HFFc6 (cell line): ENCODE measurements around the gene PLA2G12A. TPM values are rescaled to one million over a fixed set of nuclear protein-coding genes. Genes with fewer than 3 reads are reported as not detected.

Experiments
- DNase-seq: peaks from one replicate; pipeline ENCODE4 v3.0.0-alpha.2; 2018
- H3K27ac Mint-ChIP-seq: 2 replicates; pipeline ENCODE4 v1.8.0; 2020; ENCODE audit warnings: mild to moderate bottlenecking, mixed read lengths
- H3K27me3 Mint-ChIP-seq: 2 replicates; pipeline ENCODE4 v1.8.0; 2021; ENCODE audit warnings: mild to moderate bottlenecking, moderate library complexity, mixed read lengths; ENCODE audit not compliant: insufficient read depth
- H3K36me3 Mint-ChIP-seq: 2 replicates; pipeline ENCODE4 v1.8.0; 2021; ENCODE audit warnings: low read depth, mixed read lengths
- H3K4me1 Mint-ChIP-seq: 2 replicates; pipeline ENCODE4 v1.8.0; 2020; ENCODE audit warnings: low read depth, mixed read lengths
- H3K4me3 Mint-ChIP-seq: 2 replicates; pipeline ENCODE4 v1.8.0; 2020; ENCODE audit warnings: mild to moderate bottlenecking, moderate library complexity, mixed read lengths
- H3K9me3 Mint-ChIP-seq: 2 replicates; pipeline ENCODE4 v1.8.0; 2020; ENCODE audit warnings: mild to moderate bottlenecking, mixed read lengths
- CTCF ChIP-seq: fragments of 200-600 bp; sonication (generic); IDR thresholded peaks from 2 replicates; pipeline ENCODE4 v1.5.0; 2021; ENCODE audit warnings: antibody characterized with exemption, mild to moderate bottlenecking
- total RNA-seq, 6 experiments: library from RNA; stranded (reverse); fragmentation: NEBNext Ultra II Directional; extraction: Animal tissue kit (Norgen Biotek cat#: 25700); gene quantifications; 2 replicates in 1 of 6; 3 replicates in 5 of 6; pipeline ENCODE4 v1.2.3, GENCODE V29; 2021

The PLA2G12A gene
- total RNA-seq, 6 experiments from 2014 or later: 33.1 to 40.7 (median 38.1) TPM

DNA sequence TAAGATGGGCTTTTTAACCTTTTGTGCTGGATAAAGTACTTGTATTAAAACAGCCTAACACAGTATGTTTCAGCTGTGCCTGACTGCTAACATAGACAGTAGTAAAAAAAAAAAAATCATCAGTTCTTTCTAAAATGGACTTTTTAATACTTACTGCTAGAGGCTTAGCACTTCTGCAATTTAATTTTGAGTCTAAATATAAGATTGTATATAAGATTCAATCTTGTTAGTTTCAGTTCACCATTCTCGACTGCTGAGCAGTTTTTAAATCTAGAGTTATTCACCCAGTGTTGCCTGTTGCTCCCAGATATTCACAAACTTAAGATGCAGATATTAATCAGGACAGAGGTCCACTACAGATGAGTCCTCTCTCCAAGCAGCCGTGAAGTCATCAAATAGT is 6.8 kb downstream of the PLA2G12A start:
- peaks cover 13% of the 10 kb centered on the region for H3K36me3 Mint-ChIP-seq
- H3K9me3 Mint-ChIP-seq: peaks cover 4% of the 10 kb centered on the region; the same call in 1 of the 2 replicates
- no peak overlapping the region for H3K4me3 Mint-ChIP-seq
- no peak for TF ChIP-seq CTCF
- H3K27me3 Mint-ChIP-seq: no peaks in the 10 kb centered on the region; the same call in 1 of the 2 replicates
- no peak overlapping the region for H3K27ac Mint-ChIP-seq
- no peak for DNase-seq
- peaks cover 27% of the 10 kb centered on the region for H3K4me1 Mint-ChIP-seq

DNA sequence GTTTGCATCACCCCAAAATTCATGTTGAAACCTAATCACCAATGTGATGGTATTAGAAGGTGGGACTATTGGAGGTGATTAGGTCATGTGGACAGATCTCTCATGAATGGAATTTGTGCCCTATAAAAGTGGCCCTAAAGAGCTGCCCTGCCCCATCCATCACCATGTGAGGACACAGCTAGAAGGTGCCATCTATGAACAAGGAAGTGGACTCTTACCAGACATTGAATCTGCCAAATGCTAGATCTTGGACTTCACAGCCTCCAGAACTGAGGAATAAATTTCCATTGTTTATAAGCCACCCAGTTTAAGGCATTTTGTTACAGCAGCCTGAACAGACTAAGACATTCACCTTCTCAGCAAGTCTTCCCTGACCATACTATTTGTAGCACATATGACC is 7.5 kb downstream of the PLA2G12A start:
- H3K9me3 Mint-ChIP-seq: peaks cover 4% of the 10 kb centered on the region; the same call in 1 of the 2 replicates
- H3K4me3 Mint-ChIP-seq: no peak overlapping the region
- no peak overlapping the region for H3K27ac Mint-ChIP-seq
- H3K36me3 Mint-ChIP-seq: peaks cover 13% of the 10 kb centered on the region
- peaks cover 20% of the 10 kb centered on the region for H3K4me1 Mint-ChIP-seq
- H3K27me3 Mint-ChIP-seq: no peaks in the 10 kb centered on the region; the same call in 1 of the 2 replicates
- DNase-seq: no peak
- TF ChIP-seq CTCF: no peak

DNA sequence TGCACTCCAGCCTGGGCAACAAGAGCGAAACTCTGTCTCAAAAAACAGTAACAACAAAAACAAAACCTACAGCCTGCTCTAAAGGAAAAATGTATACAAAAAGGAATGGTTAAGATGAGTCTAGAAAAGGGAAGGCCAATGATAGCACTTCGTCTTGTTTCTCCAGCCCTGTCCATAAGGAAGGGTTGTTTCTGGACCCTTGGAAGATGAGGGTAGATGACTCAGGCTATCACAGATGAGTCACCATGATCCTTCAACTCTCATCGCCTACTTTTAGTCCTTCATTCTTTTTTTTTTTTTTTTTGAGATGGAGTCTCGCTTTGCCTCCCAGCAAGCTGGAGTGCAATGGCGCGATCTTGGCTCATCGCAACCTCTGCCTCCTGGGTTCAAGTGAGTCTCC is 8.8 kb downstream of the PLA2G12A start:
- H3K9me3 Mint-ChIP-seq: peaks cover 4% of the 10 kb centered on the region; the same call in 1 of the 2 replicates
- H3K4me3 Mint-ChIP-seq: no peak overlapping the region
- H3K27ac Mint-ChIP-seq: no peak overlapping the region
- H3K36me3 Mint-ChIP-seq: peaks cover 17% of the 10 kb centered on the region
- TF ChIP-seq CTCF: no peak
- no peak for DNase-seq
- H3K27me3 Mint-ChIP-seq: no peaks in the 10 kb centered on the region; the same call in 1 of the 2 replicates
- peaks cover 17% of the 10 kb centered on the region for H3K4me1 Mint-ChIP-seq

DNA sequence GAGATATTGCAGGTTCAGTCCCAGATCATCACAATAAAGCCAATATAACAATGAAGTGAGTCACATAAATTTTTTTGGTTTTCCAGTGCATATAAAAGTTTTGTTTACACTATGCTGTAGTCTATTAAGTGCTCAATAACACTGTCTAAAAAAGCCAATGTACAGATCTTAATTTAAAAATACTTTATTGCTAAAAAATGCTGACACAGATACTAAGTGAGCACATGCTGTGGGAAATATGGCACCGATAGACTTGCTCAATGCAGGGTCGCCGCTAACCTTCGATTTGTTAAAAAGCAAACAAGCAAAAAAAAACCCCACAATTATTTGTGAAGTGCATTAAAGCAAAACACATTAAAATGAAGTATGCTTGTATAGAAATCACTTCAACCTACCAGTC is 10.3 kb downstream of the PLA2G12A start:
- Mint-ChIP-seq H3K36me3 (peaks cover 17% of the 10 kb centered on the region), H3K27me3 (no peaks in the 10 kb centered on the region), H3K9me3 (peaks cover 4% of the 10 kb centered on the region; the same call in 1 of the 2 replicates), H3K4me3 (no peak overlapping the region), H3K27ac (no peak overlapping the region), H3K4me1 (peaks cover 17% of the 10 kb centered on the region)
- no peak for DNase-seq
- TF ChIP-seq CTCF: no peak

DNA sequence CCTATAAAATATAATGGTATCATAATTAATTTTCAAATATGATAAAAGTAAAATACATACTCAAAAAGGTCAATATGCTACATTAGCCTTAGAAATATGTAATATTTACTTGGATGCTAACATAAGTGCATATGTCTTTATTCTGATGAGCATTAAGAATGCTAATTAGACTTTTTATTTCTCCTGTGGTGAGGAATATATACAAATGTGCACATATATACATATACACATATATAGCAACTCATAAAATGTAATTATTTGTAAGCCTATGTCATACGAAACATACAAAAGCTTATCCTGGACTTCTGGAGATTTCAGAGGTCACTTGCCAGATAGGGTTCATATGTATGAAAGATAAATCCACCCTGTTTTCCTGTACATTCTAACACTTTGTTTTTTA is 11.1 kb downstream of the PLA2G12A start:
- H3K4me1 Mint-ChIP-seq: peaks cover 17% of the 10 kb centered on the region
- TF ChIP-seq CTCF: no peak
- DNase-seq: no peak
- no peak overlapping the region for H3K4me3 Mint-ChIP-seq
- H3K27me3 Mint-ChIP-seq: no peaks in the 10 kb centered on the region
- H3K9me3 Mint-ChIP-seq: peaks cover 4% of the 10 kb centered on the region; the same call in 1 of the 2 replicates
- peaks cover 17% of the 10 kb centered on the region for H3K36me3 Mint-ChIP-seq
- no peak overlapping the region for H3K27ac Mint-ChIP-seq

GRCh38 chr4:109713500-109713899 is 16.4 kb downstream of the PLA2G12A start:
- Mint-ChIP-seq H3K27ac (no peak overlapping the region), H3K4me3 (no peak overlapping the region), H3K36me3 (peaks cover 8% of the 10 kb centered on the region; the same call in 1 of the 2 replicates), H3K9me3 (no peaks in the 10 kb centered on the region), H3K27me3 (no peaks in the 10 kb centered on the region), H3K4me1 (no peaks in the 10 kb centered on the region)
- TF ChIP-seq CTCF: no peak
- DNase-seq: no peak
